Measurements from ENCODE around the gene CPAMD8. TPM values are rescaled to one million over a fixed set of nuclear protein-coding genes. Genes with fewer than 3 reads are reported as not detected.

CPAMD8 gene
- total RNA-seq, 6 experiments from 2014 or later: 0.11 to 0.20 (median 0.14) TPM; not detected in 1

- H3K4me1 Mint-ChIP-seq (ENCODE audit: low read depth): no peaks in the 10 kb centered on the region
- no peak overlapping the region for H3K27ac Mint-ChIP-seq
- H3K9me3 Mint-ChIP-seq: no peaks in the 10 kb centered on the region
- peaks cover 13% of the 10 kb centered on the region for H3K27me3 Mint-ChIP-seq (ENCODE audit: insufficient read depth)
- H3K36me3 Mint-ChIP-seq (ENCODE audit: low read depth): no peaks in the 10 kb centered on the region
- no peak for DNase-seq
- TF ChIP-seq CTCF (IDR thresholded peaks at IDR 0.05): no peak
- H3K4me3 Mint-ChIP-seq: no peak overlapping the region
Measured at GRCh38 chr19:16904599-16904998, 122.0 kb downstream of the CPAMD8 start.

GRCh38 chr19:16903347-16903746 is 123.3 kb downstream of the CPAMD8 start:
- H3K4me1 Mint-ChIP-seq (ENCODE audit: low read depth): no peaks in the 10 kb centered on the region
- no peak for TF ChIP-seq CTCF (IDR thresholded peaks at IDR 0.05)
- no peaks in the 10 kb centered on the region for H3K9me3 Mint-ChIP-seq
- no peak overlapping the region for H3K27ac Mint-ChIP-seq
- no peak overlapping the region for H3K4me3 Mint-ChIP-seq
- no peak for DNase-seq
- H3K36me3 Mint-ChIP-seq (ENCODE audit: low read depth): no peaks in the 10 kb centered on the region; the same call in 1 of the 2 replicates
- peaks cover 15% of the 10 kb centered on the region for H3K27me3 Mint-ChIP-seq (ENCODE audit: insufficient read depth)

GRCh38 chr19:16902545-16902944 is 124.1 kb downstream of the CPAMD8 start:
- Mint-ChIP-seq H3K9me3 (no peaks in the 10 kb centered on the region), H3K4me1 (ENCODE audit: low read depth) (no peaks in the 10 kb centered on the region), H3K27ac (no peak overlapping the region), H3K4me3 (no peak overlapping the region), H3K36me3 (ENCODE audit: low read depth) (no peaks in the 10 kb centered on the region; the same call in 1 of the 2 replicates), H3K27me3 (ENCODE audit: insufficient read depth) (peaks cover 16% of the 10 kb centered on the region)
- DNase-seq: no peak
- no peak for TF ChIP-seq CTCF (IDR thresholded peaks at IDR 0.05)

GRCh38 chr19:16901491-16902175 is 125.0 kb downstream of the CPAMD8 start:
- H3K27me3 Mint-ChIP-seq (ENCODE audit: insufficient read depth): peaks cover 16% of the 10 kb centered on the region
- TF ChIP-seq CTCF (IDR thresholded peaks at IDR 0.05): no peak
- H3K4me1 Mint-ChIP-seq (ENCODE audit: low read depth): no peaks in the 10 kb centered on the region
- no peaks in the 10 kb centered on the region for H3K9me3 Mint-ChIP-seq
- H3K27ac Mint-ChIP-seq: no peak overlapping the region
- H3K36me3 Mint-ChIP-seq (ENCODE audit: low read depth): no peaks in the 10 kb centered on the region; the same call in 1 of the 2 replicates
- DNase-seq: no peak
- H3K4me3 Mint-ChIP-seq: no peak overlapping the region

DNA sequence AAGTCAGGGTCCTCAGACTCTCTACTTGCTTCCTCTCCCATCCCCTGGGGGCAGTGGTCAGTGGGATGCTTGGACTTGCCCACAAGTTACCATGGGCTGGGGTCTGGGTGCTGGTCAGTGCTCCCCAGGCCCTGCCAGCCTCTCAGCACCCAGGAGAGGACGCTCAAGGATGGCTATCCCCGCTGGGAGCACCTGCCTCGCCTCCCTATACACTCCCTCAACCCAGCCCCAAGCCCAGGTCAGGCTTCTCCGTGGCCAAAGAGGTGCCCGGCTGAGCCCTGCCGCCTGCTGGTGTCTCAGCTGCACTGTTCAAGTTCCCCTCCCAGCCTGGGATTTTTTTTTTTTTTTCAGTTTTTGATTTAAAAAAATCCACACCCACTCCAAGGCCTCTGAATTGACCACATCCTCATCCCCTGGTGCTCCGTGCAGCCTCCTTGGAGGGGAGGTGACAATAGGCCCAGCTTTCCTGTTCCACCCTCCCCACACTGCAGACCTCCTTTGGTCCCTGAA is 127.0 kb downstream of the CPAMD8 start:
- DNase-seq: no peak
- Mint-ChIP-seq H3K27ac (no peak overlapping the region), H3K36me3 (ENCODE audit: low read depth) (no peaks in the 10 kb centered on the region; the same call in 1 of the 2 replicates), H3K4me3 (no peak overlapping the region), H3K27me3 (ENCODE audit: insufficient read depth) (peaks cover 22% of the 10 kb centered on the region), H3K9me3 (no peaks in the 10 kb centered on the region), H3K4me1 (ENCODE audit: low read depth) (no peaks in the 10 kb centered on the region)
- peak; percentile 72 for TF ChIP-seq CTCF (IDR thresholded peaks at IDR 0.05)

Measured in HFFc6 (cell line).